H1 (cell line): ENCODE data around the gene RSU1. TPM values are rescaled to one million over a fixed set of nuclear protein-coding genes. Genes with fewer than 3 reads are reported as not detected.

Experiments
- CHD7 ChIP-seq: fragments of 300-600 bp; sonication (generic); IDR thresholded peaks from 2 replicates; pipeline ENCODE4 v1.7.1; 2012; ENCODE audit warnings: low read length, moderate library complexity, mild to moderate bottlenecking, inconsistent platforms; ENCODE audit not compliant: insufficient replicate concordance
- GTF2F1 ChIP-seq: IDR thresholded peaks from 2 replicates; pipeline ENCODE4 v1.6.1; 2012; ENCODE audit warnings: low read depth, low read length, improper control_type of control experiment, borderline replicate concordance
- HDAC2 ChIP-seq, 2 experiments: fragments of 300-600 bp in 1 of 2; sonication (generic) in 1 of 2; IDR thresholded peaks; 2 replicates each; pipeline ENCODE4 v1.6.1; 2011 to 2012; ENCODE audit warnings: low read depth in 2 of 2, low read length in 2 of 2, mild to moderate bottlenecking in 2 of 2, moderate library complexity in 2 of 2, borderline replicate concordance in 1 of 2, inconsistent platforms in 1 of 2
- KDM4A ChIP-seq: IDR thresholded peaks from one replicate; pipeline ENCODE4 v1.7.1; 2012; ENCODE audit warnings: low read depth, mild to moderate bottlenecking, moderate library complexity, low read length, inconsistent platforms; ENCODE audit not compliant: severe bottlenecking
- SIN3A ChIP-seq, 2 experiments: IDR thresholded peaks in 1 of 2; conservative IDR thresholded peaks in 1 of 2; 2 replicates each; pipeline ENCODE4 v1.6.1; 2011 to 2012; ENCODE audit warnings: low read length in 2 of 2, improper control_type of control experiment in 1 of 2, low read depth in 1 of 2, mild to moderate bottlenecking in 1 of 2
- TAF1 ChIP-seq: IDR thresholded peaks from 2 replicates; pipeline ENCODE4 v1.6.1; 2011; ENCODE audit warnings: mild to moderate bottlenecking, low read depth, low read length
- ZNF274 ChIP-seq: IDR thresholded peaks from 2 replicates; pipeline ENCODE4 v1.7.0; 2012; ENCODE audit warnings: low read length, borderline replicate concordance; ENCODE audit errors: extremely low read depth
- polyA plus RNA-seq, 7 experiments: library from polyadenylated mRNA; depleted of rRNA in 3 of 7; stranded (reverse) in 5 of 7; unstranded in 2 of 7; fragments of >200 nt in 5 of 7; fragments of 200-250 nt in 2 of 7; gene quantifications; 1 replicate in 5 of 7; 2 replicates in 1 of 7; 4 replicates in 1 of 7; pipeline versions ENCODE4 v1.2.1 to v1.2.3, GENCODE V29; 2011 to 2013; ENCODE audit warnings: missing spikeins in 2 of 7, mixed read lengths in 2 of 7
- total RNA-seq: library from RNA; stranded (reverse); fragmentation: NEBNext Ultra II Directional; extraction: Animal tissue kit (Norgen Biotek cat#: 25700); gene quantifications from 2 replicates; pipeline ENCODE4 v1.2.1, GENCODE V29; 2021

The RSU1 gene
- total and polyA plus RNA-seq, 2 of the 8 experiments (the other 6 are each of a cell fraction or from before 2014, with no cell fraction given): 50.0 to 68.2 TPM

- TF ChIP-seq CHD7 (no peak), TAF1 (no peak), SIN3A (conservative IDR thresholded peaks at IDR 0.05 in 1 of 2, IDR thresholded peaks at IDR 0.05 in 1 of 2; ENCODE audit: low read depth in 1 of 2, low read length in 2 of 2) (no peak), HDAC2 (IDR thresholded peaks at IDR 0.05; ENCODE audit: borderline replicate concordance in 1 of 2, low read depth in 2 of 2, low read length in 2 of 2) (no peak), ZNF274 (no peak), GTF2F1 (no peak), KDM4A (no peak)
Observed at GRCh38 chr10:16820421-16820820, 3.2 kb upstream of the RSU1 start (continued).
